ENCODE results near the gene ADM2. TPM values are rescaled to one million over a fixed set of nuclear protein-coding genes. Genes with fewer than 3 reads are reported as not detected.

The ADM2 gene
- polyA plus RNA-seq, 1 of the 3 experiments (the other 2 are of a cell fraction) = 0.61 TPM

GRCh38 chr22:50526108-50526833, 44.9 kb downstream of the ADM2 start:
- ChIA-PET CTCF (interaction anchor here (0.5 to 3.4 kb wide), 42 partner anchors 9 to 289 kb away, joined by 3 to 53 read pairs (median 4); partner anchors contain the start of genes CHKB, CPT1B, HDAC10 and KLHDC7B), POLR2A (interaction anchor here (1.1 to 2.9 kb wide), 13 partner anchors 13 to 224 kb away, joined by 3 to 12 read pairs (median 6); partner anchors contain the start of genes ADM2, CHKB, KLHDC7B and LMF2)
- no peaks in the 10 kb centered on the region for H3K9me3 ChIP-seq
- H3K4me1 ChIP-seq (ENCODE audit: control insufficient read depth in 1 of 2, insufficient read depth in 2 of 2, low read depth in 1 of 2, low read length in 1 of 2) = peaks cover 7 to 27% of the 10 kb centered on the region in 2 experiments; a peak in 2 of 4 replicates
- H3K27ac ChIP-seq (ENCODE audit: low read depth in 2 of 2, low read length in 1 of 2) = peak overlapping the region; percentile 68 to 93
- no peaks in the 10 kb centered on the region for H3K27me3 ChIP-seq (ENCODE audit: insufficient read depth)
- DNase-seq = peak; percentile 92
- peaks cover 8% of the 10 kb centered on the region; the same call in 1 of the 2 replicates for H4K20me1 ChIP-seq (ENCODE audit: insufficient read depth)
- H3F3A ChIP-seq (replicated peaks; ENCODE audit: insufficient read depth) = peaks cover 19% of the 10 kb centered on the region
- peaks cover 18% of the 10 kb centered on the region for H3K79me2 ChIP-seq (ENCODE audit: insufficient read depth)
- peak overlapping the region; percentile 93 for H3K4me2 ChIP-seq
- H3K9me2 ChIP-seq = no peaks in the 10 kb centered on the region
- 1% methylated on average over 13 of the region's 77 CpGs for WGBS (ENCODE audit: low lambda C conversion rate)
- peaks cover 4 to 27% of the 10 kb centered on the region in 2 experiments for H3K36me3 ChIP-seq (replicated peaks in 1 of 2; ENCODE audit: control insufficient read depth in 1 of 2, insufficient read depth in 2 of 2, low read length in 1 of 2)
- peak overlapping the region; percentile 80 to 81 for H3K4me3 ChIP-seq (ENCODE audit: low read depth in 2 of 2, low read length in 1 of 2)
- peak overlapping the region; percentile 76 for H2AFZ ChIP-seq (ENCODE audit: low read depth)
- peak overlapping the region; percentile 80 for H3K9ac ChIP-seq
- peak; percentile 40; the same call in 1 of the 2 replicates for TF ChIP-seq GABPA (IDR thresholded peaks at IDR 0.05; ENCODE audit: low read depth)
- TF ChIP-seq TCF12 (IDR thresholded peaks at IDR 0.05) = 0 out of 2 replicates have a peak, but pooled peaks have one; percentile 11
- no peak for TF ChIP-seq GATA2 (CRISPR knock-in tag; IDR thresholded peaks at IDR 0.05)
- no peak for TF ChIP-seq SIN3A (IDR thresholded peaks at IDR 0.05; ENCODE audit: borderline replicate concordance, low read depth, low read length)
- TF ChIP-seq TAF1 (IDR thresholded peaks at IDR 0.05; ENCODE audit: borderline replicate concordance, low read depth, low read length) = 0 out of 2 replicates have a peak, but pooled peaks have one; percentile 4
- no peak for TF ChIP-seq IRF3 (IDR thresholded peaks at IDR 0.05; ENCODE audit: low read depth, low read length)
- peak; percentile 65 for TF ChIP-seq CTCF (IDR thresholded peaks at IDR 0.05)
- no peak for TF ChIP-seq FOXM1 (IDR thresholded peaks at IDR 0.05; ENCODE audit: low read depth)
- TF ChIP-seq USF2 (IDR thresholded peaks at IDR 0.05; ENCODE audit: borderline replicate concordance, low read depth, low read length) = no peak
- peak; percentile 58 for TF ChIP-seq MAX (IDR thresholded peaks at IDR 0.05; ENCODE audit: low read depth)
- no peak for TF ChIP-seq JUND (IDR thresholded peaks at IDR 0.05)
- no peak for TF ChIP-seq MXI1 (IDR thresholded peaks at IDR 0.05; ENCODE audit: low read depth, low read length)
- TF ChIP-seq RFX5 (IDR thresholded peaks at IDR 0.05; ENCODE audit: low read length) = no peak
- no peak for TF ChIP-seq RXRA (IDR thresholded peaks at IDR 0.05; ENCODE audit: borderline replicate concordance, low read depth)
- TF ChIP-seq USF1 (IDR thresholded peaks at IDR 0.05; ENCODE audit: borderline replicate concordance, low read depth) = no peak
- no peak; the same call in 1 of the 2 replicates for TF ChIP-seq NRF1 (IDR thresholded peaks at IDR 0.05; ENCODE audit: low read depth, low read length)
- no peak for TF ChIP-seq MEF2A (IDR thresholded peaks at IDR 0.05; ENCODE audit: borderline replicate concordance, low read depth)
- TF ChIP-seq EZH2phosphoT487 (IDR thresholded peaks at IDR 0.05; ENCODE audit: borderline replicate concordance, low read depth) = no peak
- no peak for TF ChIP-seq TEAD4 (IDR thresholded peaks at IDR 0.05; ENCODE audit: borderline replicate concordance, insufficient read depth)
- TF ChIP-seq PBX3 (IDR thresholded peaks at IDR 0.05) = 0 out of 2 replicates have a peak, but pooled peaks have one; percentile 4
- no peak for TF ChIP-seq ZBTB33 (IDR thresholded peaks at IDR 0.05; ENCODE audit: borderline replicate concordance, low read depth)
- TF ChIP-seq FOXJ3 (CRISPR knock-in tag; IDR thresholded peaks at IDR 0.05) = no peak
- TF ChIP-seq EP300 (IDR thresholded peaks at IDR 0.05; ENCODE audit: borderline replicate concordance in 1 of 2, low read depth in 1 of 2, low read length in 1 of 2) = no peak; a peak in 1 of 4 replicates
- no peak for TF ChIP-seq NFIC (IDR thresholded peaks at IDR 0.05; ENCODE audit: borderline replicate concordance)

Data from SK-N-SH (cell line).